ENCODE results near the gene DMBX1.

The DMBX1 gene

GRCh38 chr1:46513536-46513935 lies 23.9 kb downstream of the DMBX1 start:
- Histone ChIP-seq H3K27me3 (ENCODE audit: control insufficient read depth in 5 of 5, insufficient read depth in 4 of 5, low read length in 5 of 5) (peaks cover 0 to 22% (median 0%) of the 10 kb centered on the region in 5 donors), H3K4me1 (ENCODE audit: control insufficient read depth in 5 of 5, insufficient read depth in 5 of 5, low read length in 5 of 5) (peaks cover 0 to 7% (median 4%) of the 10 kb centered on the region in 5 donors), H3K9me3 (ENCODE audit: control insufficient read depth in 5 of 5, low read length in 5 of 5) (no peaks in the 10 kb centered on the region), H3K4me3 (ENCODE audit: low read depth in 1 of 5, low read length in 5 of 5) (no peak overlapping the region), H3K36me3 (ENCODE audit: control insufficient read depth in 5 of 5, insufficient read depth in 5 of 5, low read length in 5 of 5) (no peaks in the 10 kb centered on the region), H3K9ac (ENCODE audit: low read length in 5 of 5) (no peak overlapping the region), H3K27ac (ENCODE audit: low read depth, low read length) (no peak overlapping the region)

DNA sequence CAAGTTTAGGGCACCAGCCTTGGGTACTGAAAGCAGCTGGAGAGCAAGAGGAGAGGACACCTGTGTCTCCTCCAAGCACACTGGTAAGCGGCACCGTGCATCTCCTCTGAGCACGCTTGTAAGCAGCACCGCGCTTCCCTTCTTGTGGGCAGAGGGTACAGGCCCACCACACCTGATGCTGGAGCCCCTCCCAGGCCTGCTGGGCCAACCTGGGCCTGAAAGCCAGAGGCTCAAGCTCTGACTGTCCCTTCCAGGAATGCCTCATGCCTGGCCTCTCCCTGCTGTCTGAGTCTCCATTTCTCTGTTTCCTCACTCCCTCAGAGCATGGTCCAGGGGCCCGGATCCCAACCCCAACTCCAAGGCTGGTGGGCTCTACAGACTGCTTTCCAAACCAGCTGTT lies 25.9 kb downstream of the DMBX1 start:
- Histone ChIP-seq H3K27ac (ENCODE audit: low read depth, low read length) (no peak overlapping the region), H3K27me3 (ENCODE audit: control insufficient read depth in 5 of 5, insufficient read depth in 4 of 5, low read length in 5 of 5) (peaks cover 0 to 22% (median 0%) of the 10 kb centered on the region in 5 donors), H3K4me1 (ENCODE audit: control insufficient read depth in 5 of 5, insufficient read depth in 5 of 5, low read length in 5 of 5) (peaks cover 3 to 15% (median 11%) of the 10 kb centered on the region in 5 donors), H3K9ac (ENCODE audit: low read length in 5 of 5) (no peak overlapping the region), H3K36me3 (ENCODE audit: control insufficient read depth in 5 of 5, insufficient read depth in 5 of 5, low read length in 5 of 5) (no peaks in the 10 kb centered on the region), H3K9me3 (ENCODE audit: control insufficient read depth in 5 of 5, low read length in 5 of 5) (no peaks in the 10 kb centered on the region), H3K4me3 (ENCODE audit: low read depth in 1 of 5, low read length in 5 of 5) (no peak overlapping the region)

- H3K27ac ChIP-seq (ENCODE audit: low read depth, low read length), result no peak overlapping the region
- H3K27me3 ChIP-seq (ENCODE audit: control insufficient read depth in 5 of 5, insufficient read depth in 4 of 5, low read length in 5 of 5), result peaks cover 0 to 22% (median 0%) of the 10 kb centered on the region in 5 donors
- H3K4me3 ChIP-seq (ENCODE audit: low read depth in 1 of 5, low read length in 5 of 5), result no peak overlapping the region
- no peaks in the 10 kb centered on the region for H3K36me3 ChIP-seq (ENCODE audit: control insufficient read depth in 5 of 5, insufficient read depth in 5 of 5, low read length in 5 of 5)
- H3K4me1 ChIP-seq (ENCODE audit: control insufficient read depth in 5 of 5, insufficient read depth in 5 of 5, low read length in 5 of 5), result peaks cover 3 to 23% (median 16%) of the 10 kb centered on the region in 5 donors
- no peak overlapping the region for H3K9ac ChIP-seq (ENCODE audit: low read length in 5 of 5)
- H3K9me3 ChIP-seq (ENCODE audit: control insufficient read depth in 5 of 5, low read length in 5 of 5), result no peaks in the 10 kb centered on the region
These were observed 26.7 kb downstream of the DMBX1 start for GRCh38 chr1:46516200-46516950.

DNA sequence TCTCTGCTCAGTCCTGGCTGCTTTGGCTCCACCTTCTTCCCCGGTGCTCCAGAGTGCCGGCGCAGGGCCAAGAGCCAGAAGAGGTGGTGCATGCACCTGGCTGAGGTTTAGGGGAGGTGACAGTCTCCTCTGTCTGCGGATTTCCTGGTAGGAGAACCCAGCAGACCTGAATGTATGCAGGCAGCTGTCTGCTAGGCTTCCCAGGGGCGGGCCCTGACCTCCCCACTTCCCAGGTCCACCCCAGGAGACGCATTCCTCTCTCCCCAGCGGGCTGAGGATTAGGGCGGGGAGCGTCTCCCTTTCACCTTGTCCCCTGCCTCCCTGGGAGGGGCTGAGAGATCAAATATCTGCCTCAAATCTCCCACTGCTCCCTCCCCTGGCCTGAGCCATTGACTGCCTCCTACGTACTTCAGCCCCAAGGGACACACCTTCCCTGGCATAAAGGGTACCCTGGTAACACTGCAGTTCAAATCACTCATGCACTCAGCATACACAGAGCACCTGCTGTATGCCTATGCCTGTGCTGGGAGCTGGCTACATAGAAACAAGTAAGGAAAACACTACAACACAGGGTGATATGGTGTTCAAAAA lies 27.5 kb downstream of the DMBX1 start:
- Histone ChIP-seq H3K9me3 (ENCODE audit: control insufficient read depth in 5 of 5, low read length in 5 of 5) (no peaks in the 10 kb centered on the region), H3K4me1 (ENCODE audit: control insufficient read depth in 5 of 5, insufficient read depth in 5 of 5, low read length in 5 of 5) (peaks cover 5 to 30% (median 23%) of the 10 kb centered on the region in 5 donors), H3K4me3 (ENCODE audit: low read depth in 1 of 5, low read length in 5 of 5) (no peak overlapping the region), H3K9ac (ENCODE audit: low read length in 5 of 5) (no peak overlapping the region), H3K36me3 (ENCODE audit: control insufficient read depth in 5 of 5, insufficient read depth in 5 of 5, low read length in 5 of 5) (no peaks in the 10 kb centered on the region), H3K27ac (ENCODE audit: low read depth, low read length) (no peak overlapping the region), H3K27me3 (ENCODE audit: control insufficient read depth in 5 of 5, insufficient read depth in 4 of 5, low read length in 5 of 5) (peaks cover 0 to 18% (median 0%) of the 10 kb centered on the region in 5 donors)

DNA sequence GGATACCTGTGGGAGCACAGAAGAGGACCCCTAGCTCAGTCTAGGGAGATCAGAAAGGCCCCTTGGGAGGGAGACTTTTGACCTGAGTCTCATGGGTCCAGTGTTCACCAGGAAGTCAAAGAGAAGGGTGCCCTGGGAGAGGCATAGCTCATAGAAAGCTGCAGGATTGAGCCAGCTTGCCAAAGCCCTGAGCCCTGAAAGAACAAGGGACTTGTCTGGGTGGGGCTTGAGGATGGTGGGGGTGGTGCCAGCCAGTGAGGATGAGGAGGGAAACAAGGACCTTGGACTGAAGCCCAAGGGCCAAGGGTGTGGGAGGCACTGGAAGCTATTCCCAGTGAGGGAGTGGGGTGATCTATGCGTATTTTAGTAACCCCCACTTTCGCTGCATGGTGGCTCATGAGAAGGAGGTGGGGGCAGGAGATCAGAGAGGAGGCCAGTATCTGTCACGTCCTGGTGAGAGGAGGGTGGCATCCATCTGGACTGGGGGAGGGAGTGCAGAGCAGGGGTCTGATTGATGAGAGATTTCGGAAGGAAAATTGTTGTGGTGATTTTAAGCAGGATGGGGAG lies 28.4 kb downstream of the DMBX1 start:
- no peaks in the 10 kb centered on the region for H3K9me3 ChIP-seq (ENCODE audit: control insufficient read depth in 5 of 5, low read length in 5 of 5)
- no peak overlapping the region for H3K27ac ChIP-seq (ENCODE audit: low read depth, low read length)
- H3K36me3 ChIP-seq (ENCODE audit: control insufficient read depth in 5 of 5, insufficient read depth in 5 of 5, low read length in 5 of 5), result no peaks in the 10 kb centered on the region
- H3K4me1 ChIP-seq (ENCODE audit: control insufficient read depth in 5 of 5, insufficient read depth in 5 of 5, low read length in 5 of 5), result peaks cover 7 to 39% (median 31%) of the 10 kb centered on the region in 5 donors
- no peak overlapping the region for H3K4me3 ChIP-seq (ENCODE audit: low read depth in 1 of 5, low read length in 5 of 5)
- H3K27me3 ChIP-seq (ENCODE audit: control insufficient read depth in 5 of 5, insufficient read depth in 4 of 5, low read length in 5 of 5), result peaks cover 0 to 14% (median 0%) of the 10 kb centered on the region in 5 donors
- H3K9ac ChIP-seq (ENCODE audit: low read length in 5 of 5), result no peak overlapping the region

GRCh38 chr1:46519209-46519608 lies 29.6 kb downstream of the DMBX1 start:
- Histone ChIP-seq H3K9ac (ENCODE audit: low read length in 5 of 5) (no peak overlapping the region), H3K4me3 (ENCODE audit: low read depth in 1 of 5, low read length in 5 of 5) (no peak overlapping the region), H3K36me3 (ENCODE audit: control insufficient read depth in 5 of 5, insufficient read depth in 5 of 5, low read length in 5 of 5) (no peaks in the 10 kb centered on the region), H3K27me3 (ENCODE audit: control insufficient read depth in 5 of 5, insufficient read depth in 4 of 5, low read length in 5 of 5) (peaks cover 0 to 11% (median 0%) of the 10 kb centered on the region in 5 donors), H3K9me3 (ENCODE audit: control insufficient read depth in 5 of 5, low read length in 5 of 5) (no peaks in the 10 kb centered on the region), H3K4me1 (ENCODE audit: control insufficient read depth in 5 of 5, insufficient read depth in 5 of 5, low read length in 5 of 5) (peaks cover 7 to 51% (median 39%) of the 10 kb centered on the region in 5 donors), H3K27ac (ENCODE audit: low read depth, low read length) (no peak overlapping the region)

DNA sequence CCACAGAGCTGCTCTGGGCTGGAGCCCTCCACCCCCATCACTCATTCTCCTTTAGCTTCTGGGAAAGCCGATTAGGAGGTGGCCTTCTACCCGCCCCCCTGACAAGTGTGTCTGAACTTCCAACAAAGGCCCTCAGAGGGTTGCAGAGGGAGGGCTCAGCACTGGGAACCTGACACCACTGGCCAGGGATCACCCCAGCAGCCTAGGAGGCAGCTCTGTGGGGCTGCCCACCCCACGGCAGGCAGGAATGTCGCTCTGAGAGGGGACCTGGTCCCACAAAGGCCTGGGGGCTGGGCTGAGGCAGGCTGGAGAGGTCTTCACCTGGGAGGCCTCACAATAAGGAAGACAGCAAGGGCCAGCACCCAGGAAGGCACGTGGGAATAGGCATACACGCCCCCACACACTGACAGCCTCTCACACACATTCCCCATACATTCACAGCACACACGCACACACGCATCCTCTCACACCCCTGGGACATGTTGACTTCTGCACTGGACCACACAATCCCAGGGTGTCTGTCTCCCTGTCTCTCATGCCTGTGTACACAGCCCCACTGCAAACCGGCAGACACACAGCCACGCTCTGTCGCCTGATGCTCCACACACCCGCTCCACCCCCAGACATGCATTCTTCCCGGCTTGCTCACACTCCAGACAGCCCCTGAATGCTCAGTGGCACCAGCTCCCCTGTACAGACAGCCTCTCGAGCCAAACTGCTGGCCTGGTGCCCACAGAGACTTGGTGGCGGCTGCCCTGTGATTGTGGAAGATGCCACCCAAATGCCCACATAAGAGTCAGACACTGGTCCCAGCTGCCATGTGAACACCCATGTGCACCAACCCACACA lies 30.7 kb downstream of the DMBX1 start:
- H3K36me3 ChIP-seq (ENCODE audit: control insufficient read depth in 5 of 5, insufficient read depth in 5 of 5, low read length in 5 of 5), result no peaks in the 10 kb centered on the region
- no peak overlapping the region for H3K27ac ChIP-seq (ENCODE audit: low read depth, low read length)
- H3K4me1 ChIP-seq (ENCODE audit: control insufficient read depth in 5 of 5, insufficient read depth in 5 of 5, low read length in 5 of 5), result peaks cover 7 to 51% (median 39%) of the 10 kb centered on the region in 5 donors
- no peaks in the 10 kb centered on the region for H3K9me3 ChIP-seq (ENCODE audit: control insufficient read depth in 5 of 5, low read length in 5 of 5)
- peak overlapping the region in 1 of 5 donors; percentile 66 for H3K9ac ChIP-seq (ENCODE audit: low read length in 5 of 5)
- no peak overlapping the region for H3K4me3 ChIP-seq (ENCODE audit: low read depth in 1 of 5, low read length in 5 of 5)
- peaks cover 0 to 11% (median 0%) of the 10 kb centered on the region in 5 donors for H3K27me3 ChIP-seq (ENCODE audit: control insufficient read depth in 5 of 5, insufficient read depth in 4 of 5, low read length in 5 of 5)

DNA sequence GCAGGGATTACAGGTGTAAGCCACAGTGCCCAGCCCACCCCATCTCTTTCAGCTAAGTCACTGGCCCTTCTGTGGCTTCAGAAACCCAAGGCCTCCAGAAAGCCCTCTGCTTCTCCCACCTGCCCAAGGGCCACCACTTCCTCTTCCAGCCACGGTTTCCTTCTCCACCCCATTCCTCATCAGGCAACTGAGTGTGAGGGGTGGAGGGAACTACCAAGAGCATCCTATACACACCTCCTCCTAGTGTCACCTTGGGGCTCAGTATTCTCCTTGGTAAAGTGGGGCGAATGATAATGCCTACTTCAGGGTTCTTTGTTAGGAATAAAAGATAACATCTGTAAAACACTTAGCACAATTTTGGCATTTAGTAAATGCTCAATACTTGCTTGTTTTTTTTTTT lies 31.8 kb downstream of the DMBX1 start:
- Histone ChIP-seq H3K9ac (ENCODE audit: low read length in 5 of 5) (peak overlapping the region in 1 of 5 donors; percentile 29), H3K4me1 (ENCODE audit: control insufficient read depth in 5 of 5, insufficient read depth in 5 of 5, low read length in 5 of 5) (peaks cover 7 to 51% (median 39%) of the 10 kb centered on the region in 5 donors), H3K36me3 (ENCODE audit: control insufficient read depth in 5 of 5, insufficient read depth in 5 of 5, low read length in 5 of 5) (no peaks in the 10 kb centered on the region), H3K4me3 (ENCODE audit: low read depth in 1 of 5, low read length in 5 of 5) (no peak overlapping the region), H3K27ac (ENCODE audit: low read depth, low read length) (peak overlapping the region; percentile 84), H3K27me3 (ENCODE audit: control insufficient read depth in 5 of 5, insufficient read depth in 4 of 5, low read length in 5 of 5) (peaks cover 0 to 19% (median 0%) of the 10 kb centered on the region in 5 donors), H3K9me3 (ENCODE audit: control insufficient read depth in 5 of 5, low read length in 5 of 5) (no peaks in the 10 kb centered on the region)

DNA sequence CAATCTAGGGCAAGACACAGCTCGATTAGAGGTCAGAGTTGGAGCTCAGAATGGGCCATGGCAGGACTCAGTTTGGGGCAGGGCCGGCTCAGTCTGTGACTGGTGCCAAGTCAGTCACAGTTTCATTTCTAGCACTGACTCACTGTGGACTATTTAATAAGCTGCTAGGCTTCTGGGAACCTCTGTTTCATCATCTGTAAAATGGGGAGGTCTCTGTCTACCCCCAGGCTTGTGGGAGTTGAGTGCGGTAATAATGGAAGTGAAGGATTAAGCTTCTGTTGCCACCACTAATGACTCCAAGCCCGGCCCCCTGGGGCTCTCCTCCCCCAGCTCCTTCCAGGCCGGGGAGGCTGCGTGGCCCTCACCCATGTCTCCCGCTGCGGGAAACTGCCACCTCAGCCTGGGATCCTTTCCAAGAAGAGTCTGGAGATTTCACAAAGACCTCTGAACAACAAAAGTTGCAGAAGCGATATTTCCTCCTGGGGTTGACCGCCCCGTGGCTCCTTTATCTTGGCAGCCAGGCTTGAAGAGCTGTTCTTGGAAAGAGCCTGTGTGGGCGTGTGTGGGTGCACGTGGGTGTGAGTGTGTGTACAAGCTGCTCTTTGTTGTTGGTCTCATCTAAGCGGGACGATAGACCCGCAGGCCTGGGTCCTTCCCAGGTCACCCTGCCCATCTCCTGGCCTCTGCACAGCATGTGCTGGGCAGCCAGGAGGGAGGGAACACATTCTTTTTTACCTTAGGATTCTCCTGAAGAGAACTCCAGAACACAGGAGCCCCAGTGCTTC lies 32.7 kb downstream of the DMBX1 start:
- Histone ChIP-seq H3K4me1 (ENCODE audit: control insufficient read depth in 5 of 5, insufficient read depth in 5 of 5, low read length in 5 of 5) (peaks cover 7 to 45% (median 38%) of the 10 kb centered on the region in 5 donors), H3K4me3 (ENCODE audit: low read depth in 1 of 5, low read length in 5 of 5) (no peak overlapping the region), H3K27ac (ENCODE audit: low read depth, low read length) (peak overlapping the region; percentile 84), H3K9me3 (ENCODE audit: control insufficient read depth in 5 of 5, low read length in 5 of 5) (no peaks in the 10 kb centered on the region), H3K36me3 (ENCODE audit: control insufficient read depth in 5 of 5, insufficient read depth in 5 of 5, low read length in 5 of 5) (no peaks in the 10 kb centered on the region), H3K9ac (ENCODE audit: low read length in 5 of 5) (peak overlapping the region in 3 of 5 donors; percentile 11 to 35 (median 29)), H3K27me3 (ENCODE audit: control insufficient read depth in 5 of 5, insufficient read depth in 4 of 5, low read length in 5 of 5) (peaks cover 0 to 18% (median 0%) of the 10 kb centered on the region in 5 donors)

Data from subcutaneous abdominal adipose tissue (tissue), 5 donors.